Hippocampal formation (tissue), 2 donors: ENCODE data around the gene FGFR4.

ENCODE experiments used
- DNase-seq, 2 donors: peaks; one replicate each; lab custom pipeline; 2025; lab: John Stamatoyannopoulos, UW

The FGFR4 gene

DNA sequence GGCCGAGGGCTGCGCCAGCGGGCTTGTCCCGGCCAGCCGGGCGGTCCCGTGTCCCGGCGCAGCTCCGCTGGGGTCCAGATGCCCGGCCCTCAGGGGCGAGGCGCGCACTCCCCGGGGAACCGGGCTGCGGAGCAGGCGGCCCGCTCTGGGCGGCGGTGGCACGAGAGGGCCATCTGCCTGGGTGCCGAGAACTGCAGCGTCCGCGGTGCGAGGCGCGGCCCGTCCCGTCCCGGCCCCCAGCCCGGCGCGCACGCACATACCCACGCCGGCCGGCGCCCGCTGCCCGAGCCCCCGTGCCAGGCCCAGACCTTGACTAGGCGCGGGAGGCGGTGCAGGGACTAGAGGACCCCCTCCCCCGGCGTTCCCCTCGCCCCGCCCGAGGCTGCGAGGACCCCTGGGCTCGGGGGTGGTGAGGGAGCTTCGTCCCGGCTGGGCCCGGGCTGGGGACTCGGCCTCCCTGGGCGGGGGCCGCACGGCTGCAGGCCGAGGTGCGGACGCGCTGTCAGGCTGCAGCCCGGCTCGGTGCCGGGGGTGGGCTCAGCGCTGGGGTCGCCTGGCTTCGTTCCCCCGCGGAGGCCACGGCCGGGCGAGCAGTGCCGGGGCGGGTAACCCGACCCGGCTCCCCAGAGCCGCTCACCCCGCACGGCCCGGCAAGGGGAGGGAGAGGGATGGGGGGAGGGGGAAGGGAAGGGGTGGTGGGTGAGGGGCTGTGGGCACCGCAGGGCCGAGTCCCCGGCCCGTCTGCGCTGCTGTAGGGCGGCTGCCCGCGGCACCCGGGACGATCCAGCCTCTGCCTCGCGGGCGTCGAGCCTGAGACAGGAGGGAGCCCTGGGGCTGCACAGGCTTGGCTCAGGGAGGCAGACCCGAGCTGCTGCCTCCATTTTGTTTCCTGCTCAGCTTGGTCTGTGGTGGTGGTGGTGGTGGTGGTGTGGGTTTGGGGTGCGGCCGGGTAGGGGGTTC is 45.7 kb downstream of the FGFR4 start:
- DNase-seq, result peak in 1 of 2 donors; percentile 71

GRCh38 chr5:177133096-177133852 is 46.6 kb downstream of the FGFR4 start, which contains the start of gene NSD1:
TSS of gene NSD1 (plus strand) at chr5:177133773. CDS start at chr5:177135104, 1,331 bp downstream.
- DNase-seq, result peak; percentile 88 to 93

- DNase-seq, result peak in 1 of 2 donors; percentile 53
These were observed 47.4 kb downstream of the FGFR4 start for GRCh38 chr5:177133853-177134696.

DNA sequence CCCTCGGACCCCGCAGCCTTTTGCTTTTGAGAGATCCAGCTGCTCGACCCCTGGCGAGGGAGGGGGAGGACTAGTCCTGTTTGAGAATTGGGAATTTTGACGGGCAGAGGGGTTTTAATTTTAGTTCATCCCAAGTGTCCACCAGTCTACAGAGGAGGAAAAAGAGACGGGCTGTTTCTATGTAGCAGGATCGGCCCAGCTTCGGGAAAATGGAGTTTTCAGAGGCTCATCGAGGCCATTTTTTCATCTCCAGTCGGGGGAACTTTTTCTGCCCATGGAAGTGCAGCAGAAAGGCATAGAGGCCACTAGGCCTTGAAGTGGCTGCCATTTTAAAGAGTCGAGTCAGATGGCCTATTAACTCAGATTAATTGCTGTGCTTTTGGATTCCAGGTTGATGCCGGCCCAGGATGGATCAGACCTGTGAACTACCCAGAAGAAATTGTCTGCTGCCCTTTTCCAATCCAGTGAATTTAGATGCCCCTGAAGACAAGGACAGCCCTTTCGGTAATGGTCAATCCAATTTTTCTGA is 48.0 kb downstream of the FGFR4 start:
- no peak for DNase-seq

DNA sequence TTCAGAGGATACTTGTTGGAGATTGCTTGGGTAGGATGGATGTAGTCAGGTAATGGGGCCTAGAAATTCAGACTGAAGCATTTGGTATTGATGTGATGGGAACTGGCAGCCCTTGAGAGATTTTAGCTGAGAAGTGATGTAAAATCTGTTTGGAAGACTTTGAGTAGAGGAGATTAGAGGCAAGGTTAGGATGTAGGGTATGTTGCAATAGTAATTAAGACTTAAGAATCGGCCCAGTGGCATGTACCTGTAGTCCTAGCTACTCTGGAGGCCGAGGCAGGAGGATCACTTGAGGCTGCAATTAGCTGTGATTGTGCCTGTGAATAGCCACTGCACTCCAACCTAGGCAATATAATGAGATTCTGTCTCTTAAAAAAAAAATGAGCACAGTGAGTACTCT is 53.6 kb downstream of the FGFR4 start:
- DNase-seq, result no peak

DNA sequence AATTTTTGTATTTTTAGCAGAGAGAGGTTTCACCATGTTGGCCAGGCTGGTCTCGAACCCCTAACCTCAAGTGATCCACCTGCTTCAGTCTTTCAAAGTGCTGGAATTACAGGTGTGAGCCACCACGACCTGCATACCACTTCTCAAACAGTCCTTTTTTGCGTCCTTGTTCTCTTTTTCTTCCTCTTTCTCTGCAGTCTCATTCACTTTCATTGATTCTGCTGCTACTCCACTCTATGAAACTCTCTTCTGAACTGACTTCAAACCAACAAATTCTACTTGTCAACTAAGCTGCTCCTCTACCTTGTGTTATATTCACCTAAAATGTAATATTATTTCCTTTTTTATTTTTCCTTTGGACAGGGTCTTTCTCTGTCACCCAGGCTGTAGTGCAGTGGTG is 54.8 kb downstream of the FGFR4 start:
- DNase-seq, result no peak

DNA sequence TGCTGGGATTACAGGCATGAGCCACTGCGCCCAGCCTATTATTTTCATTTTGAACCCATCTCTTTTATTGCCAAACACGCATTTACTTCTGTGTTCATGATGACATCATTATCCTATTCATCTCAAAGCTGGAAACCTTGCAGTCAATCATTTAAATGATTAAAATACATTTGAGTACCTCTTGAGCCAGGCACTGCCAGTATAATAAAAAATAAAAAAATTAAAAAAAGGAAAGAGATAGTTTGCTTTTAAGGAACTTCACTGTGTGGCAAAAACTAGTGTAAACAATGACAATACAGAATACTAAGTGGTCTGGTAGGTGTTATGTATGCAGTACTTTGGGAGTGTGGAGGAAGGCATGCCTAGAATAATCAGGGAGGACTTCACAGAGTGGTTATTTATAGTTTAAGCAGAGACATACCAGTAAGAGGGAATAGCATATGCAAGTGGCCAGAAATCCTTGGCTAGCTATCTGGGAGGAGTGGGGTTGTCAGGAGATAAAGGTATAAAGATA is 55.4 kb downstream of the FGFR4 start:
- DNase-seq, result no peak

DNA sequence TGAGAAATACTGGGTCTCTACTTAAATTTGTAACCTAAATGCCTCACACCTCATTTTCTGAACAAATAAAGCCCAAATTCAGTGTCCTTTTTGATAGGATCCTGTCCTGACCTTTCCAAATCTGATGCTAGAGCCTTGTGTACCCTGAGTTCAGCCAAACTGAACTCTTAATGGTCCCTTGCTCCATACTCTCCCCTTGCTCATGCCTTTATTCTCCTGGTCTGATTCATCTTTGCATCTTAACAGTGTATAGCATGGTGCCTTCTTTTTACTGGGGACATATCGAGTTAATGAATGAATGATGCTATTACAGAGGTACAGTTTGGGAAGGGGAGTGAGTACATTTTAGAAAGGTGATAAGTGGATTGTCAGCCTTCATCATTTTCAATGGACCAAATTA is 56.1 kb downstream of the FGFR4 start:
- no peak for DNase-seq

DNA sequence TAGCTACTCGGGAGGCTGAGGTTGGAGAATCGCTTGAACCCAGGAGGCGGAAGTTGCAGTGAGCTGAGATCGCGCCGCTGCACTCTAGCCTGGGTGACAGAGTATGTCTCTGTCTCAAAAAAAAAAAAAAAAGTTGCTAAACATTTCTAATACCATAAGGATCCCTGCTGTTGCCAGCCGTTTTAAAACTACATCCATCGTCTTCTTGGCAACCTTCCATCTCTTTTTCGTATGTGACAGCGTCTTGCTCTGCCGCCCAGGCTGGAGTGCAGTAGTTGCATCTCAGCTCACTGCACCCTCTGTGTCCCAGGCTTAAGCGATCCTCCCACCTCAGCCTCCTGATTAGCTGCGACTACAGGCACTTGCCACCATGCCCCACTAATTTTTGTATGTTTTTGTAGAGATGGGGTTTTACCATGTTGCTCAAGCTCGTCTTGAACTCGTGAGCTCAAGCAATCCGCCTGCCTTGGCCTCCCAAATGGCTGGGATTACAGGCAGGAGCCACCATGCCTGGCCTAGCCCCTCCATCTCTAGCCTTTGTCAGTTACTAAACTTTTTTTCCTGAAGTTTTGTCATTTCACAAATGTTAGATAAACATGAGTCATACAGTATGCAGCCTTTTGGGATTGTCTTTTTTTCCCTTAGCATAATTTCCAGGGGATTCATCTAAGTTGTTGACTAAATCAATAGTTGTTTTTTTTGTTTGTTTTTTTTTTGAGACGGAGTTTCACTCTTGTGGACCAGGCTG is 60.4 kb downstream of the FGFR4 start:
- DNase-seq, result no peak
